Measurements from ENCODE around the gene CCDC167. TPM values are rescaled to one million over a fixed set of nuclear protein-coding genes. Genes with fewer than 3 reads are reported as not detected.

The CCDC167 gene
- total and polyA plus RNA-seq, 8 donors = 4.3 to 12.4 (median 7.0) TPM

GRCh38 chr6:37442416-37443215 lies 57.1 kb downstream of the CCDC167 start:
- WGBS, 2 donors = 21 to 25% methylated on average over 4 of the region's 4 CpGs
- intact Hi-C loops (cut with DNase I) = no loop called here
- no peak for DNase-seq
- Histone ChIP-seq H3K9me3 (no peaks in the 10 kb centered on the region), H3K27me3 (no peaks in the 10 kb centered on the region), H3K4me1 (peaks cover 13 to 34% (median 28%) of the 10 kb centered on the region in 3 donors), H3K27ac (peak overlapping the region in 2 of 4 donors; percentile 53 to 60), H3K36me3 (peaks cover 0 to 27% (median 6%) of the 10 kb centered on the region in 3 donors), H3K4me3 (peak overlapping the region in 1 of 4 donors; percentile 12)
- no peak for TF ChIP-seq CTCF (IDR thresholded peaks at IDR 0.05)
- no peak for FAIRE-seq
- ATAC-seq = peak in 3 of 4 donors; percentile 49 to 68 (median 53)

GRCh38 chr6:37441651-37442050 lies 58.0 kb downstream of the CCDC167 start:
- H3K4me1 ChIP-seq = peaks cover 13 to 34% (median 28%) of the 10 kb centered on the region in 3 donors
- peaks cover 0 to 26% (median 6%) of the 10 kb centered on the region in 3 donors for H3K36me3 ChIP-seq

GRCh38 chr6:37438930-37439329 lies 60.8 kb downstream of the CCDC167 start:
- H3K4me1 ChIP-seq = peaks cover 20 to 34% (median 32%) of the 10 kb centered on the region in 3 donors
- no peak for TF ChIP-seq CTCF (IDR thresholded peaks at IDR 0.05)
- 16 to 27% methylated on average over 1 of the region's 1 CpG for WGBS, 2 donors
- H3K9me3 ChIP-seq = no peaks in the 10 kb centered on the region
- ATAC-seq = peak; percentile 41 to 74 (median 58)
- no peak for DNase-seq
- intact Hi-C loops (cut with DNase I) = no loop called here
- no peaks in the 10 kb centered on the region for H3K27me3 ChIP-seq
- H3K36me3 ChIP-seq = peaks cover 0 to 14% (median 6%) of the 10 kb centered on the region in 3 donors
- H3K27ac ChIP-seq = peak overlapping the region in 1 of 4 donors; percentile 15
- FAIRE-seq = no peak
- no peak overlapping the region for H3K4me3 ChIP-seq

More at GRCh38 chr6:37441651-37442050, 58.0 kb downstream of the CCDC167 start:
- ATAC-seq = no peak
- H3K9me3 ChIP-seq = no peaks in the 10 kb centered on the region
- no peak for DNase-seq
- no peak for TF ChIP-seq CTCF (IDR thresholded peaks at IDR 0.05)
- WGBS, 2 donors = 73 to 74% methylated on average over 6 of the region's 6 CpGs
- FAIRE-seq = no peak
- H3K4me3 ChIP-seq = no peak overlapping the region
- no peaks in the 10 kb centered on the region for H3K27me3 ChIP-seq
- intact Hi-C loops (cut with DNase I) = no loop called here
- H3K27ac ChIP-seq = peak overlapping the region in 1 of 4 donors; percentile 60

GRCh38 chr6:37435816-37436215 lies 63.9 kb downstream of the CCDC167 start:
- 83 to 85% methylated on average over 5 of the region's 5 CpGs for WGBS, 2 donors
- peaks cover 11 to 24% (median 22%) of the 10 kb centered on the region in 3 donors for H3K4me1 ChIP-seq
- intact Hi-C loops (cut with DNase I) = no loop called here
- DNase-seq = no peak
- no peak for ATAC-seq
- TF ChIP-seq CTCF (IDR thresholded peaks at IDR 0.05) = no peak
- H3K9me3 ChIP-seq = no peaks in the 10 kb centered on the region
- H3K27me3 ChIP-seq = no peaks in the 10 kb centered on the region
- FAIRE-seq = no peak
- no peak overlapping the region for H3K4me3 ChIP-seq
- H3K27ac ChIP-seq = no peak overlapping the region
- peaks cover 0 to 12% (median 6%) of the 10 kb centered on the region in 3 donors for H3K36me3 ChIP-seq

- Histone ChIP-seq H3K27ac (no peak overlapping the region), H3K36me3 (peaks cover 0 to 12% (median 6%) of the 10 kb centered on the region in 3 donors), H3K4me1 (peaks cover 11 to 22% (median 20%) of the 10 kb centered on the region in 3 donors), H3K27me3 (no peaks in the 10 kb centered on the region), H3K9me3 (no peaks in the 10 kb centered on the region), H3K4me3 (no peak overlapping the region)
- no peak for TF ChIP-seq CTCF (IDR thresholded peaks at IDR 0.05)
- intact Hi-C loops (cut with DNase I) = no loop called here
- FAIRE-seq (no peak), ATAC-seq (no peak), DNase-seq (no peak)
- WGBS, 2 donors = 75 to 77% methylated on average over 4 of the region's 4 CpGs
These were observed 64.3 kb downstream of the CCDC167 start for GRCh38 chr6:37435373-37435772.
